Stimulated activated CD4-positive, alpha-beta T cell treated with anti-CD3 and anti-CD28 coated beads, Interleukin-15, amount 100 ng/mL, for 48 hours (primary cell): ENCODE data around the gene RSPH6A.
"Not testable (repeated sequence)": the region's sequence is repeated elsewhere in the genome, so short reads cannot be mapped to it uniquely, and the experiment has no call there.

ENCODE experiments used
- DNase-seq, 2 donors: peaks; one replicate each; pipeline ENCODE4 v3.0.0-alpha.2; 2020; ENCODE audit warnings: low read depth in 2 of 2

The RSPH6A gene

DNA sequence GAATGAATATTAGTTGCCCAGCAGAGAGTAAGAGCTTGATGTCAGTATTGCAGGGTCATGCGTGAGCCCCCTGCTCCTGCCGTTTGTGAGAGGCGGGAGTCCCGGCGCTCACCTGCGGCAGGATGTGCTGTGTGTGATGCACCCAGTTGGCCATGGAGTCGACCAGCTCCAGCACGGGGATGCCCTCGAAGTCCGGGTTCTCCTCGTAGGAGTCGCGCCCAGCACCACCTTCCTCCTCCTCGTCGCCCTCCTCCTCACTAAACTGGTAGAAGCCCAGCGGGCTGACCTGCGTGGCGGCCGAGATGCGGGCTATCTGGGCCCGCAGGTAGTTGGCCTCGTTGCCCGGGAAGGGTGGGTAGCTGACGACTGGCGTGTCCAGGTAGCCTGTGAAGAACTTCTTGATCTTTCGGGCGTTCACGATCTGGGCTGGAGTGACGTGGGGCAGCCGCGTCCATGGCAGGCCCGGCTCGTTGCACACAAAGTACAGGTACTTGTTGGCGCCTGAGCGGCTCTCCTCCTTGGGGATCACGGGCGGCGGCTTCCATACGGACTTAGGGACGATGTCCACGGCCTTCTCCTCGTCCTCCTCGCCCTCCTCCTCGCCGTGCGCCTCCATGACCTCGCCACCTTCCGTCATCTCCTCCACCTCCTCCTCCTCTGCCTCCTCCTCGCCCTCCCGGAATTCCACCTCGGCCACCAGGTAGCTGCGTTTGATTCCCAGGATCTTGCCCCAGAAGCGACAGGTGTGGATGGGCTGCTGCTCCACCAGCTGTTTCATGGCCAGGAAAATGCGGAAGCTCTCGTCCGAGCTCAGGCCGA is 10.8 kb downstream of the RSPH6A start:
- no peak for DNase-seq

- no peak for DNase-seq
Observed at GRCh38 chr19:45801603-45802175, 13.4 kb downstream of the RSPH6A start.

DNA sequence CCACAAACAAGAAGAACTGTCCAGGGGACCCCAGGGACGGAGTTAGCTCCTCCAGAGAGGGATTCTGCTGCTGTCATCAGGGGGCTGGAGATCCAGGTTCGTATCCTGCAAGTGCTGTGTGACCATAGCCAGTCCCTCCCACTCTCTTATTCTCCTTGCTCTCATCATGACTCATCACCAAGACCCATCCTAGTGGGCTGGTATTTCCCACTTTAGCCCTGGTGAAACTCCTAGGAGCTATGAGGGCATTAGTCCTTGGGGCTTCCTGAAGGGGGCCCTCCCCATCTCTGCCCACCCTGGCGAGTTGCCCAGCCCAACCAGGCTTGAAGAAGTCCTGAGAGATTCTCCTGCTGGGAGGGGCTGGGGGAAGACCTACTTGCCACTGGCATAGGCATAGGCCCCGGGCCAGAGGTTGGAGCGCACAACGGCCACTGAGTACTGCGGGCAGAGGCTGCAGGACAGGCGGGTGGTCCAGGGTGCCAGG is 15.0 kb downstream of the RSPH6A start:
- DNase-seq, result no peak

DNA sequence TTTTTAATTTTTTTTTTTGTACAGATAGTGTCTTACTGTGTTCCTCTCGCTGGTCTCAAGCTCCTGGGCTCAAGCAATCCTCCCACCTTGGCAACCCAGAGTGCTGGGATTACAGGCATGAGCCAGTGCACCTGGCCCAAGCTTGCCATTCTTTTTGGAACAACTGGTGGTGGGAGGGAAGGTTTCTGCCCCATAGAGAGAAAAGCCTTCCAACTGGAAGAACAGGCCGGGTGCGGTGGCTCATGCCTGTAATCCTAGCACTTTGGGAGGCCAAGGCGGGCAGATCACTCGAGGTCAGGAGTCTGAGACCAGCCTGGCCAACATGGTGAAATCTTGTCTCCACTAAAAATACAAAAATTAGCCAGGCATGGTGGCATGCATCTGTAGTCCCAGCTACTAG is 15.6 kb downstream of the RSPH6A start:
- not testable (repeated sequence) for DNase-seq

DNA sequence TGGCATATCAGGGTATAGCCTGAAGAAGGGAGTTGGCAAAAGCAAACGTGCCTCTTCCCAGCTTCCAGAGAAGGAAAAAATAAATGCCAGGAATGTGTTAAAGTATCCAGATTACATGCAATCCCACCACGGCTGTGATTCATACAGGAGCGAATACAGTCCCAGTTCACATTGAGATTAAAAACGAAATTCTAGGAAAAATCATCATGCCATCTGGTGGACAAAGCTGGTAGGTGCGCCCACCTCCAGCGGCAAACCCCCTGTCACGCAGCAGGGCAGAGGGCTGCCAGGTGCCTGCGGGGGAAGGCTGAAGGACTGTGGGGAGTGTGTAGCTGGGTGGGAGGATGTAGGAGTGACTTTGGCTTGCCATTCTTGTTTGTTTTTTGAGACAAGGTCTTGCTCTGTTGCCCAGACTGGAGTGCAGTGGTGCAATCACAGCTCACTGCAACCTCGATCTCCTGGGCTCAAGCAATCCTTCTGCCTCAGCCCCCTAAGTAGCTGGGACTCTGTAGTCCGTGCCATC is 16.1 kb downstream of the RSPH6A start:
- DNase-seq, result peak in 1 of 2 donors; percentile 27

GRCh38 chr19:45794627-45795026 is 20.5 kb downstream of the RSPH6A start:
- no peak for DNase-seq

GRCh38 chr19:45793876-45794275 is 21.2 kb downstream of the RSPH6A start:
- DNase-seq, result no peak

GRCh38 chr19:45793178-45793564 is 21.9 kb downstream of the RSPH6A start:
- DNase-seq, result no peak

DNA sequence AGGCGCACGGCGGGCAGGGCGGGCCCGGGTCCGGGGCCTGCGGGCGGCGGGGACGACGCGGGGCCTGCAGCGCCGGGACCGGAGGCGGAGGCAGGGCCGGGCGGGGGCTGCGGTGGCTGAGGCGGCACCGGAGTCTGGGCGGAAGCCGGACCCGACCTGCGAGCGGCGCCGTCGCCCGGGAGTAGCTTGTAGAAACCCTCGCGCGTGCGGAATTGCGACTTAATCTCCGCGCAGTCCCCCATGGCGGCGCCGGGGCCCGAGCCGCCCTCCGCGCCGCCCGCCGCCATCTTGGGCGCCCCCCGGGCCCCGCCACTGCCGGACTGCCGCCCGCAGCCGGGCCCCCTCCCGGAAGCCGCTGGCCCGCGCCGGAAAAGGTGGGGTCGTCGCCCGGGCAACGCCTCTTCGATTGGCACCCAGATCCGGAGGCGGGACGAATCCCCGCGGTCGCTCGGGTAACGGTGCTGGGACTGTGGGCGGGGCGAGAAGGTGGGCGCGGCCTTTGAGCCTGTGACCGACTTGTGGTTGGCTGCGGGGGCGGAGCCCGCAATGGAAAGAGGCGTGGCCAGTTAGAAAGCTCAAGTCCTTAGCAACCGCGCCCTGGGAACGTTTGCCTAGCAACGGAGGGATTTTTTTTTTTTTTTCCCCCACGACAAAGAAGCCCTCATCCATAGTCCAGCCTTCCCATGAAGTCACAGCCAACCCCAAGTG is 22.5 kb downstream of the RSPH6A start, which contains the start of gene DMWD:
DMWD (minus strand) TSS at position 376 of the 708 bp plus-strand sequence; CDS start at position 287, 89 bp downstream.
- peak; percentile 99 to 100 for DNase-seq

- DNase-seq, result no peak
Observed at GRCh38 chr19:45791744-45792469, 23.2 kb downstream of the RSPH6A start.

DNA sequence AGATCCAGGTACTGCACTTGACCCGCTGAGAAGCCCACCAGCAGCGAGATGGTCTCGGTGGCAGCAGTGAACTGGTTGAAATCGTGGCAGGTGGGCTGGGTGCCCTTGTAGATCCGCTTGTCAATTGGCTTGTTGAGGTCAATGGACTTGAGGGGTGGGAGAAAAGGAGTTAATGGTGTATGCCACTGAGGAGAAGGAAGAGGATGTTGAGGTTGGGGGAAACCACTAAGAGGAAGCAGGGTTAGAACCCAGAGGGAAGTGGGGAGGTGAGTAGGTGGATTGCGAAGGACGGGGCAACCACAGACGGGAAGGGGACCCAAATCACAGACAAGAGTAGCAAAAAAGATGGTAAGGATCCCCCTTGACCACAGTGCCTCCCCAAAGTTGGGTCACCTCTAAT is 24.2 kb downstream of the RSPH6A start:
- DNase-seq, result no peak

DNA sequence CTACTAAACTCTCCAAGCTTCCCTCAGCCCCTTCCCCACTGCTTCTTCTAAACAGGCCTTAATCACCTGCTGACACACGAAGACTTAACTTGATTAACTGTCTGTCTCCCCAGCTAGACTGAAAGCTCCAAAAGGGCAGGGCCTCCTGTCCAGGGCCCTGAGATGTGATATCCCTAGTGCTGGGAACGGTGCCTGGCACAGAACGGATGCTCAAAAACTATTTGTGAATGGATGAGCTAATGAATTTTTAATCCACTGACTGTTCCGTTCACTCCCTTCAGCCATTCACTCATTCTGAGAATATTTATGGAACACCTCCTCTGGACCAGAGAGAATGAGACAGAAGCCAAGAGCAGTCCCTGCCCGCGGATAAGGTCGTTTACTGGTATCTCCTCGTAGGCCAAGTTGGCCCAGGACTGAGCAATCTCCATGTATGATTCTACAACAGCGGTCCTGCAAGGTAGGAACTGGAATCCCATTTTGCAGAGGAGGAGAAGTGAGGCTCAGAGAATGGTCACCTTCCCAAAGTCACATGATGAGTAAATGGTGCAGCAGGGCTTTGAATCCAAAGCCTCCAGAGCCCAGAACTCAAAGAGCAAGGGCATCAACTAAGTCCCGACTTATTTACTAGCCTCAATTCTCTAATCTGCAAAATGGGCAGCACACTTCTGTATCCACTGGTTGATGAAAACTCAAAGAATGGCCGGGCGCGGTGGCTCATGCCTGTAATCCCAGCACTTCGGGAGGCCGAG is 25.9 kb downstream of the RSPH6A start:
- no peak for DNase-seq

GRCh38 chr19:45786533-45786894 is 28.6 kb downstream of the RSPH6A start:
- no peak for DNase-seq

DNA sequence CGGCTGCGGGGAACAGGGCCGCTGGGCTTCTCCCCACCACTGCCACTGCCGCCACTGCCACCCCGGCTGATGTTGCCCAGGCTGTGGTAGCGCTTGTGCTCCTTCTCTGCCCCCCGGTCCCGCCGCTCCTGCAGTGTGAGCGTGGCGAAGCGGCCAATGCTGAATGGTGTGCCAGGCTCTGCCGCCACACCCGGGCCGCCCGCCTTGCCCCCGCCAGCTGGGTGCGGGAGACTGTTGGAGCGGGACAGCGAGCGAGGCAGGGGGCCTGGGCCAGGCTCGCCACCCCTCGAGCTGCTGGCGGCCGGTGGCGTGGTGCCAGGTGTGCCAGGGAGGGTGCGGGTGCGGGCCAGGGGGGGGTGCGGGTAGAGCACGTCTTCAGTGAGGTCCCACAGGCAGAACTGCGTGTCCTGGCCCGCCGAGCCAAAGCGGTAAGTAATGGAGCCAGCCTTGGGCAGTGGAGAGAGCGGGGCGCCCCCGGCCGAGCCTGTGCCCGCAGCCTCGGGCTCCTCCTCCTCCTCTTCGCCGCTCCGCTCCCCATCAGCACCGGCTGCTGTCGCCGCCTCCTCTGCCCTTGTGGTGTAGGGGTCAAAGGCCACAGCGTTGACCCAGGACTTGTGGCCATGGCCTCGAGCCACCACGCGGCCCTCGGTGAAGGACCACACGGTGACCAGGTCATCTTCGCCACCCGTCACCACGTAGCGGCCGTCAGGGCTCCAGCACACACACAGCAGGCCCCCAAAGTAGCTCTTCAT is 29.2 kb downstream of the RSPH6A start:
- DNase-seq, result no peak

DNA sequence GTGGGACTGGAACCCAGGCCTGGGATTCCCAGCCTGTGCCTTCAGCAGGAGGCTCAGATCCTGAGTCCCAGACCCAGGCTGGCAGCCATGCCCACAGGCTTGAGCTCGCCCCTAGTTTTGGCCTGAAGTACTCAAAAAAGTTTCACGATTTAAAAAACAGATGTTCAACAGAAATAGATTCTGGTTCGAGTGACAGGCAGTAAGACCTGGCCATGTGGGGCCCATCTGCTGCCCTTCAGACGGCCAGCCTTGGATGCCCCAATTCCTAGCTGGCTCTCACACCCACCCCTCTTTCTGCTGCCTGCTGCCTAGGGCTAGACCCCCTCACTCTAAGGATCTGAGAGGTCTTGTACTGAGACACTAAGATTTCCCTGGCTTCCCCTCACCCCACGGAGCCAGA is 30.0 kb downstream of the RSPH6A start:
- DNase-seq, result no peak

DNA sequence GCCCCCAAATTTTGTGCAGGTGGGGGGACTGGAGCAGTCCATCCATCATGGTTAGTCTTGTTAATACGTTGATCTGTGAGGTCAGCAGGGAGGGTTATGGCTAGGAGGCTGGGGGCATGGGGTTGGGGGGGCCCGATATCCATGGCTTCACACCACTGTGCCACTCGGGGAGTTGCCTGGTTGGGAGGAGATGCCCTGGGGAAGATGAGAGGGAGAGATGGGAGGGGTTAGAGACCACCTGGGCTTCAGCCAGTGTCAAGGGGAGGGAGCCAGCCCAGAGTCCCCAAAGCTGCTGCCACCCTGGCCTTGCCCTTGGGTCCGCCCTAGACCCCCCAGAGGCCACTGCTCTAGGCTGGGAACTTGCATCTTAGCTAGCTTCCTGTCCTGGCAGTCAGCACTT is 31.0 kb downstream of the RSPH6A start:
- DNase-seq, result no peak

DNA sequence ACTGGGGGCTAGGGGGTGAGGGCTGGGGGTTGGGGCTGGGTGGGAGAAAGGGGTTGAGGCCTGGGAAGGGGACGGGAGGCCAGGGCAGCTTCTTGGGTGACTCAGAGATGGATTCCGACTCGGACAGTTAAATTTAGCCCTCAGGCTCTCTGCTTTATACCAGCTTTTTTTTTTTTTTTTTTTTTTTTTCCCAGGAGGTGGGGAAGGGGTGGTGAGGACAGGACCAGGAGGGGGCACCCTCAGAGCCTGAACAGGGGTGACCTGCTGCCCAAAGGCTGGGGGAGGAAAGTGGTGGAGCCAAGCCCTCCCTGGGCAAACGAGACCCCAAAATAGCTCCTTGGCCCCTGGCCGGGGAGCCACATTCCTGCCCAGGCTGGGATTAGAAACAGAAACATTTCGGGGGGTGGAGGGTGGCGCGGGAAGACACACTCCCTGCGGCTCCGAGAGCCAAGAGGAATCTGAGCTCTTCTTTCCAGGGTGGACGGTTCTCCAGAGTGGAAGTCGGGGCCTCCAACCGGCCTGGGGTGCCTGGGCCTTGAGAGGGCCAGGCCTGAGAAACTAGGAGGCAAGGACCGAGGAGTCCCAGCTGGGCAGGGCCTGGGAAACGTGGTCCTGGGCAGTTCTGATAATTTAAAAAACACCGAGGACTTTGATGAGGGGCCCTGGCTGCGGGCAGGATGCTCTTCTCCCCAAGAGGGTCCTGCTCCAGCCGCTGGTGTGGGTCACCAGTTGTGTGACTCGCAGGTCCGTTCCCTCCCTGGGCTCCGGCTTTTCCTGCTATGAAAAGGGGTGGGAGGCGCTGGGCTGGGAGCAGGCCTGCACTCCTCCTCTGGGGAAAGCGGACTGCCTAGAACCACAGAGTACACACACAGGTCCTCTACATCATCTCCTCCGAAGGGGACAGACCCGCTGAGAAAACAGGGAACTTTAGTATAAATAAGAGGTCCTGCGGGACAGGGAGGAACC is 32.0 kb downstream of the RSPH6A start:
- DNase-seq, result no peak

DNA sequence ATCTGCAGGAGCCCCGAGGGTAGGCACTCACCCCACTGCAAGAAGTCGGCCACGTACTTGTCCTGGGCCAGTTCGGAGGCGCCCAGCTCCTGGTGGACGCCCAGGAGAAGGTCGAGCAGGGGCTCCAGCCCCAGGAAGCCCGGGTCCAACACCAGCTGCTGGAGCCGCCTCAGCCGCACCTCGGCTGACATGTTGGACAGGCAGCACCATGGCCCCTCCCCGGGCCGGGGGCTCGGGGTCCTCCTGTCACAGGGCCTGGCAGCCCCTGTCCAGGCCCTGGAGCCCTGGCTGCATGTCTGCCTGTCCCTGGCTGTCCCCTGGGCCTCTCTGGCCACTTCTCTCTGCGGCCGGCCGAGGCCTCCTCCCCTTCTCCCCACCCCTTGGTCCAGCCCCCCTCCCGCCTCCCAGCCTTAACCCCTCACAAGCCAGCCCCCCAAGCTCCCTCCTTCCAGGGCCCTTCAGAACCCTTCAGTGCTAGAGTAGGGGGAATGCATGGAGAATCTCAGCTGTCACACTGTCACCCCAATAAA is 32.9 kb downstream of the RSPH6A start, which contains the start of gene DMPK:
DMPK (minus strand) TSS at position 329 of the 530 bp plus-strand sequence; CDS start at position 191, 138 bp downstream.
- no peak for DNase-seq
